ENCODE results near the gene FASLG. TPM values are rescaled to one million over a fixed set of nuclear protein-coding genes. Genes with fewer than 3 reads are reported as not detected.

FASLG gene
- total and polyA plus RNA-seq, 10 of the 15 experiments (the other 5 are each of a cell fraction or from before 2014, with no cell fraction given) = 0.05 to 4.0 (median 0.09) TPM; not detected in 2

DNA sequence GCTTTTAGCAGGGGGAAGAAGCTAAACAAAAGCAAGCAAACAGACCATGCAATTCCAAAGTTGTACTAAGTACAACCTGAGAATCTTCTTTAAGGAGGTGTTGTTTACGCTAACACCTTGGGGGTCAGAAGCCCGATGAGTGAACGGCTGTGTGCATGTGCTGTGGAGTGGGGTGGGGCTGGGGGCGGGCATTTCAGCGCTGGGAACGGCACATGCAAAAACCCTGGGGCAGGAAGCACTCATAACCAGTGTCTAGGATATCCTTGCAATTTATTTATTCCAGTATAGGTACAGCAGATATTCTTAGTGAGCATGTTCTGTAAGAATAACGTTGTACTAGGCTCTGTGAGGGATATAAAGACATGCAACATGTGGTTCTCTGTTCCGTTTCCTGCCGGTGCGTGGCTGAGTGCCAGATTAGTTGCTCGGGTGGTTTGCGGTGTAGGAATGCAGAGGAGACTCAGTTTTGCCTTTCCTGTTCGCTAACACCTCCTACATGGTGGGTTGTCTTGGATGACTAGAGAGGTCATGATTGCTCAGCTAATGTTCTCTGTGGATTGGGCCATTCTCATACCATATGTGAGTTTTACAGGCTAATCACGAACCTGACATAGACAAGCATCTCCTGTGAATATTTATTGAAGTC is 3.7 kb downstream of the FASLG start (continued):
- TF ChIP-seq ZBTB4 (CRISPR knock-in tag; IDR thresholded peaks at IDR 0.05) (no peak), ETV6 (conservative IDR thresholded peaks at IDR 0.05 in 1 of 2, IDR thresholded peaks at IDR 0.05 in 1 of 2; ENCODE audit: borderline replicate concordance in 1 of 2, low read depth in 1 of 2) (peak in 1 of 2 experiments; percentile 48; a peak in 1 of 4 replicates), EP300 (IDR thresholded peaks at IDR 0.05; ENCODE audit: borderline replicate concordance in 1 of 2, control insufficient read depth in 1 of 2, low read depth in 2 of 2, low read length in 2 of 2) (peak; percentile 8 to 47; a peak in 2 of 4 replicates), SMAD1 (IDR thresholded peaks at IDR 0.05; ENCODE audit: low read depth, partially characterized antibody) (peak; percentile 88), NFIC (IDR thresholded peaks at IDR 0.05; ENCODE audit: low read depth, low read length) (0 out of 2 replicates have a peak, but pooled peaks have one; percentile 34)

GRCh38 chr1:172663732-172664131 is 4.8 kb downstream of the FASLG start:
- Histone ChIP-seq H3K9ac (ENCODE audit: control insufficient read depth, insufficient read depth, low read length) (no peak overlapping the region), H3K9me3 (replicated peaks; ENCODE audit: control insufficient read depth, insufficient read depth, low read length) (no peaks in the 10 kb centered on the region), H3K4me3 (no peak overlapping the region), H3K27ac (ENCODE audit: control insufficient read depth, insufficient read depth) (no peak overlapping the region), H3K27me3 (replicated peaks in 1 of 2; ENCODE audit: control insufficient read depth in 2 of 2, insufficient read depth in 2 of 2, low read length in 1 of 2) (peaks cover 0 to 2% of the 10 kb centered on the region in 2 experiments; a peak in 1 of 4 replicates), H2AFZ (ENCODE audit: control insufficient read depth, low read depth, low read length) (no peak overlapping the region), H3K4me2 (ENCODE audit: control insufficient read depth, insufficient read depth) (no peak overlapping the region), H3K79me2 (ENCODE audit: control insufficient read depth, insufficient read depth, low read length) (no peaks in the 10 kb centered on the region), H3K36me3 (ENCODE audit: control insufficient read depth in 2 of 2, insufficient read depth in 2 of 2, low read length in 1 of 2) (no peaks in the 10 kb centered on the region), H3K4me1 (ENCODE audit: control insufficient read depth, insufficient read depth, low read length) (peaks cover 2% of the 10 kb centered on the region; the same call in 1 of the 2 replicates), H4K20me1 (ENCODE audit: control insufficient read depth, insufficient read depth) (no peaks in the 10 kb centered on the region)
- ATAC-seq (no peak), FAIRE-seq (no peak), DNase-seq (ENCODE audit: low read depth, low spot score) (no peak)
- ChIA-PET SMC1A (ENCODE audit: uncharacterized antibody, unreplicated experiment) (interaction anchor here (1.8 kb wide), 1 partner anchor 11 kb away, joined by 7 read pairs; no protein-coding TSS in a partner anchor), RAD21 (ENCODE audit: unreplicated experiment) (no interaction called here), POLR2A (interaction anchor here (0.6 kb wide), 1 partner anchor 22 kb away, joined by 4 read pairs; no protein-coding TSS in a partner anchor), CTCF (interaction anchor here (0.9 kb wide), 1 partner anchor 56 kb away, joined by 3 read pairs; no protein-coding TSS in a partner anchor)
- WGBS (ENCODE audit: insufficient coverage, insufficient replicate concordance, low lambda C conversion rate, missing lambda C conversion rate) = 56% methylated on average over 3 of the region's 3 CpGs
- TF ChIP-seq SREBF2 (IDR thresholded peaks at IDR 0.05; ENCODE audit: low read length) = no peak
- no peak for TF ChIP-seq KDM1A (IDR thresholded peaks at IDR 0.05; ENCODE audit: borderline replicate concordance)
- TF ChIP-seq, protein P1, sequence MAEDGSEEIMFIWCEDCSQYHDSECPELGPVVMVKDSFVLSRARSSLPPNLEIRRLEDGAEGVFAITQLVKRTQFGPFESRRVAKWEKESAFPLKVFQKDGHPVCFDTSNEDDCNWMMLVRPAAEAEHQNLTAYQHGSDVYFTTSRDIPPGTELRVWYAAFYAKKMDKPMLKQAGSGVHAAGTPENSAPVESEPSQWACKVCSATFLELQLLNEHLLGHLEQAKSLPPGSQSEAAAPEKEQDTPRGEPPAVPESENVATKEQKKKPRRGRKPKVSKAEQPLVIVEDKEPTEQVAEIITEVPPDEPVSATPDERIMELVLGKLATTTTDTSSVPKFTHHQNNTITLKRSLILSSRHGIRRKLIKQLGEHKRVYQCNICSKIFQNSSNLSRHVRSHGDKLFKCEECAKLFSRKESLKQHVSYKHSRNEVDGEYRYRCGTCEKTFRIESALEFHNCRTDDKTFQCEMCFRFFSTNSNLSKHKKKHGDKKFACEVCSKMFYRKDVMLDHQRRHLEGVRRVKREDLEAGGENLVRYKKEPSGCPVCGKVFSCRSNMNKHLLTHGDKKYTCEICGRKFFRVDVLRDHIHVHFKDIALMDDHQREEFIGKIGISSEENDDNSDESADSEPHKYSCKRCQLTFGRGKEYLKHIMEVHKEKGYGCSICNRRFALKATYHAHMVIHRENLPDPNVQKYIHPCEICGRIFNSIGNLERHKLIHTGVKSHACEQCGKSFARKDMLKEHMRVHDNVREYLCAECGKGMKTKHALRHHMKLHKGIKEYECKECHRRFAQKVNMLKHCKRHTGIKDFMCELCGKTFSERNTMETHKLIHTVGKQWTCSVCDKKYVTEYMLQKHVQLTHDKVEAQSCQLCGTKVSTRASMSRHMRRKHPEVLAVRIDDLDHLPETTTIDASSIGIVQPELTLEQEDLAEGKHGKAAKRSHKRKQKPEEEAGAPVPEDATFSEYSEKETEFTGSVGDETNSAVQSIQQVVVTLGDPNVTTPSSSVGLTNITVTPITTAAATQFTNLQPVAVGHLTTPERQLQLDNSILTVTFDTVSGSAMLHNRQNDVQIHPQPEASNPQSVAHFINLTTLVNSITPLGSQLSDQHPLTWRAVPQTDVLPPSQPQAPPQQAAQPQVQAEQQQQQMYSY (CRISPR knock-in tag; IDR thresholded peaks at IDR 0.05) = no peak
- no peak for TF ChIP-seq EGR1 (IDR thresholded peaks at IDR 0.05; ENCODE audit: borderline replicate concordance in 1 of 2, low read depth in 2 of 2, low read length in 2 of 2)
- in situ Hi-C loops (cut with MboI) = no loop called here
- intact Hi-C loops (cut with micrococcal nuclease; ENCODE audit: unreplicated experiment) = no loop called here
- BruUV-seq (replicated peaks) = no TSS peak

All from GM12878 (cell line).